OCI-LY3 (cell line): ENCODE measurements around the gene COBL.

Source experiments
- H2AFZ ChIP-seq: fragments of 200-600, 300-600 bp; shearing (Covaris generic); 2 replicates; pipeline ENCODE4 v1.6.0; 2014; ENCODE audit warnings: antibody characterized with exemption, low read depth, low read length
- H3K27ac ChIP-seq: fragments of 200-600, 300-600 bp; sonication (generic); 2 replicates; pipeline ENCODE4 v1.5.1; 2014; ENCODE audit warnings: mild to moderate bottlenecking, low read length, moderate library complexity, mixed read lengths
- H3K27me3 ChIP-seq: fragments of 200-600, 300-600 bp; sonication (generic); 2 replicates; pipeline ENCODE4 v1.6.1; 2014; ENCODE audit warnings: low read depth, low read length, mixed read lengths
- H3K36me3 ChIP-seq: fragments of 200-600, 300-600 bp; sonication (generic); replicated peaks from 2 replicates; pipeline ENCODE3; 2014; ENCODE audit warnings: low read depth, low read length, mixed read lengths
- H3K4me1 ChIP-seq: fragments of 300-600, 200-600 bp; sonication (generic); 2 replicates; pipeline ENCODE4 v1.6.1; 2014; ENCODE audit warnings: low read length, mixed read lengths
- H3K4me2 ChIP-seq: fragments of 200-600, 300-600 bp; sonication (generic); 2 replicates; pipeline ENCODE4 v1.6.1; 2014; ENCODE audit warnings: low read length, mixed read lengths
- H3K4me3 ChIP-seq: fragments of 300-600, 200-600 bp; sonication (generic); 2 replicates; pipeline ENCODE4 v1.5.1; 2014; ENCODE audit warnings: antibody characterized with exemption, mild to moderate bottlenecking, low read length, moderate library complexity
- H3K79me2 ChIP-seq: fragments of 300-600, 200-600 bp; shearing (Covaris generic); 2 replicates; pipeline ENCODE4 v1.6.1; 2014; ENCODE audit warnings: mild to moderate bottlenecking, low read length, mixed read lengths
- H3K9ac ChIP-seq: fragments of 300-600, 200-600 bp; shearing (Covaris generic); 2 replicates; pipeline ENCODE4 v1.6.0; 2014; ENCODE audit warnings: mild to moderate bottlenecking, low read length, moderate library complexity
- H3K9me3 ChIP-seq: fragments of 200-600, 300-600 bp; shearing (Covaris generic); 2 replicates; pipeline ENCODE4 v1.6.1; 2014; ENCODE audit warnings: low read length, mixed read lengths; ENCODE audit not compliant: insufficient read depth
- H4K20me1 ChIP-seq: fragments of 200-600, 300-600 bp; sonication (generic); 2 replicates; pipeline ENCODE4 v1.6.1; 2016; ENCODE audit warnings: low read length, mixed read lengths; ENCODE audit not compliant: insufficient read depth
- EZH2phosphoT487 ChIP-seq: fragments of 200-600 bp; shearing (Covaris generic); IDR thresholded peaks from 2 replicates; pipeline ENCODE4 v1.6.1; 2018; ENCODE audit warnings: antibody characterized with exemption, mixed run types, low read depth
- TF ChIP-seq, protein P1 (sequence below): fragments of 200-600, 300-600 bp; sonication (generic); IDR thresholded peaks from 2 replicates; pipeline ENCODE4 v1.5.1; 2014; ENCODE audit warnings: antibody characterized with exemption, low read length, low read depth

Gene COBL

DNA sequence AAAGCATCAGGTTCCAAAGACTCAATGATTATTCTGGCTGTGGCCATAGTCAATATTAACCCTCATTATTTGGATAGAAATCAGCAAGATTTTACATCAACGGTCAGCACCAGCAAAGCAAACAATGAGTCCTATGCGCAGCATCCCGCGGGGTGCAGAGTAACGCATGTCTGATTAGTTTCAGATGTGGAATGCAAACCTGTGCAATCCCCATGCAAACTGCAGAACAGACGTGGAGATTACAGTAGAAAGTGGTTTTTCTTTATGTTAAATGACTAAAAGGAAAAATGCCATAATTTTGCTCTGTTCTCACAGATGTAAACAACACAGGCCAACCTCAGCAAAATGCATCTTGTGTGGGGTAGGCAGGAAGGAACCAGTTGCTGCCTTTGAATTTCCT is 275.8 kb downstream of the COBL start:
- Histone ChIP-seq H3K79me2 (no peaks in the 10 kb centered on the region), H4K20me1 (no peaks in the 10 kb centered on the region), H3K4me2 (no peak overlapping the region), H3K9ac (no peak overlapping the region), H3K9me3 (no peaks in the 10 kb centered on the region), H3K27ac (no peak overlapping the region), H3K4me3 (no peak overlapping the region), H3K4me1 (no peaks in the 10 kb centered on the region), H3K36me3 (no peaks in the 10 kb centered on the region), H2AFZ (no peak overlapping the region), H3K27me3 (no peaks in the 10 kb centered on the region; the same call in 1 of the 2 replicates)
- TF ChIP-seq, protein P1, sequence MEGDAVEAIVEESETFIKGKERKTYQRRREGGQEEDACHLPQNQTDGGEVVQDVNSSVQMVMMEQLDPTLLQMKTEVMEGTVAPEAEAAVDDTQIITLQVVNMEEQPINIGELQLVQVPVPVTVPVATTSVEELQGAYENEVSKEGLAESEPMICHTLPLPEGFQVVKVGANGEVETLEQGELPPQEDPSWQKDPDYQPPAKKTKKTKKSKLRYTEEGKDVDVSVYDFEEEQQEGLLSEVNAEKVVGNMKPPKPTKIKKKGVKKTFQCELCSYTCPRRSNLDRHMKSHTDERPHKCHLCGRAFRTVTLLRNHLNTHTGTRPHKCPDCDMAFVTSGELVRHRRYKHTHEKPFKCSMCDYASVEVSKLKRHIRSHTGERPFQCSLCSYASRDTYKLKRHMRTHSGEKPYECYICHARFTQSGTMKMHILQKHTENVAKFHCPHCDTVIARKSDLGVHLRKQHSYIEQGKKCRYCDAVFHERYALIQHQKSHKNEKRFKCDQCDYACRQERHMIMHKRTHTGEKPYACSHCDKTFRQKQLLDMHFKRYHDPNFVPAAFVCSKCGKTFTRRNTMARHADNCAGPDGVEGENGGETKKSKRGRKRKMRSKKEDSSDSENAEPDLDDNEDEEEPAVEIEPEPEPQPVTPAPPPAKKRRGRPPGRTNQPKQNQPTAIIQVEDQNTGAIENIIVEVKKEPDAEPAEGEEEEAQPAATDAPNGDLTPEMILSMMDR: no peak
- TF ChIP-seq EZH2phosphoT487: no peak

GRCh38 chr7:51038573-51038972 is 278.0 kb downstream of the COBL start:
- Histone ChIP-seq H3K79me2 (no peaks in the 10 kb centered on the region), H3K9me3 (no peaks in the 10 kb centered on the region), H3K4me1 (no peaks in the 10 kb centered on the region), H3K27ac (no peak overlapping the region), H3K27me3 (no peaks in the 10 kb centered on the region; the same call in none of the 2 replicates), H3K9ac (no peak overlapping the region), H3K36me3 (no peaks in the 10 kb centered on the region), H3K4me3 (no peak overlapping the region), H4K20me1 (no peaks in the 10 kb centered on the region), H3K4me2 (no peak overlapping the region), H2AFZ (no peak overlapping the region)
- no peak for TF ChIP-seq EZH2phosphoT487
- TF ChIP-seq, protein P1: no peak

DNA sequence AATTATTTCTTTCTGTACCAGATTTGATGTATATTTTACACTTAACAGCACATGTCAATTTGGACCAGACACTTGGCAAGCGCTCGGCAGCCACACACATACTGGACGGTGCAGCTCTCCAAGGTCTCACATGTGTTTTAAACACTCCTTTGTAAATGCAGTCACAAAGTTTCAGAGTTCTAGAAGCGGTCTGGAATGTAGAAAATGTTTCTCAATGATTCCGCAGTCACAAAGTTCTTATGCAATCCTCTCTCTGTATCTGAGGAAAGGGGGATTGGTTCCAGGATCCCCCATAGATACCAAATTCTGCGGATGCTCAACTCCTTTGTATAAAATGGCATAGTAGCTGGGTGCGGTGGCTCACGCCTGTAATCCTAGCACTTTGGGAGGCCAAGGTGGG is 280.9 kb downstream of the COBL start:
- no peak overlapping the region for H3K4me2 ChIP-seq
- no peak overlapping the region for H3K9ac ChIP-seq
- H3K27ac ChIP-seq: no peak overlapping the region
- no peaks in the 10 kb centered on the region for H3K4me1 ChIP-seq
- no peak for TF ChIP-seq EZH2phosphoT487
- TF ChIP-seq, protein P1: no peak
- no peaks in the 10 kb centered on the region for H3K79me2 ChIP-seq
- H3K36me3 ChIP-seq: no peaks in the 10 kb centered on the region
- no peaks in the 10 kb centered on the region for H4K20me1 ChIP-seq
- H2AFZ ChIP-seq: no peak overlapping the region
- peaks cover 3% of the 10 kb centered on the region for H3K27me3 ChIP-seq
- H3K4me3 ChIP-seq: no peak overlapping the region
- no peaks in the 10 kb centered on the region for H3K9me3 ChIP-seq

GRCh38 chr7:51034521-51035264 is 281.9 kb downstream of the COBL start:
- H3K4me3 ChIP-seq: no peak overlapping the region
- no peaks in the 10 kb centered on the region for H3K36me3 ChIP-seq
- no peaks in the 10 kb centered on the region for H3K4me1 ChIP-seq
- H3K4me2 ChIP-seq: no peak overlapping the region
- H2AFZ ChIP-seq: no peak overlapping the region
- no peaks in the 10 kb centered on the region for H3K79me2 ChIP-seq
- no peak overlapping the region for H3K27ac ChIP-seq
- no peak overlapping the region for H3K9ac ChIP-seq
- no peaks in the 10 kb centered on the region for H3K9me3 ChIP-seq
- no peaks in the 10 kb centered on the region for H4K20me1 ChIP-seq
- peaks cover 3% of the 10 kb centered on the region for H3K27me3 ChIP-seq
- TF ChIP-seq, protein P1: no peak
- TF ChIP-seq EZH2phosphoT487: no peak
